Measurements from ENCODE around the gene CGB5.
"Not testable (repeated sequence)": the region's sequence is repeated elsewhere in the genome, so short reads cannot be mapped to it uniquely, and the experiment has no call there.

The CGB5 gene

GRCh38 chr19:49056902-49057596 lies 13.4 kb downstream of the CGB5 start:
- ATAC-seq, DNase-seq: not testable (repeated sequence)

- peak; percentile 56 for DNase-seq
Observed at GRCh38 chr19:49057636-49058234, 14.1 kb downstream of the CGB5 start, which contains the start of gene CGB7. Gene CGB7 (minus strand): TSS chr19:49057749. CDS start chr19:49055375, 2,374 bp downstream.

GRCh38 chr19:49058562-49058961 lies 14.9 kb downstream of the CGB5 start:
- peak; percentile 36 for DNase-seq
- no peak for ATAC-seq

More at GRCh38 chr19:49057636-49058234, 14.1 kb downstream of the CGB5 start, which contains the start of gene CGB7:
- peak; percentile 41 for ATAC-seq

- ATAC-seq (no peak), DNase-seq (no peak)
Observed at GRCh38 chr19:49059053-49059452, 15.4 kb downstream of the CGB5 start.

GRCh38 chr19:49061000-49061399 lies 17.4 kb downstream of the CGB5 start:
- ATAC-seq = no peak

GRCh38 chr19:49061445-49061844 lies 17.8 kb downstream of the CGB5 start:
- DNase-seq = peak; percentile 27
- ATAC-seq = no peak

More at GRCh38 chr19:49061000-49061399, 17.4 kb downstream of the CGB5 start:
- DNase-seq = no peak

GRCh38 chr19:49064029-49064629 lies 20.5 kb downstream of the CGB5 start:
- DNase-seq (no peak), ATAC-seq (no peak)

GRCh38 chr19:49064768-49065611 lies 21.3 kb downstream of the CGB5 start, which contains the start of gene NTF4:
Gene NTF4 (minus strand): TSS chr19:49064818. CDS start chr19:49061997, 2,821 bp downstream.
- DNase-seq = no peak
- ATAC-seq = no peak

GRCh38 chr19:49065905-49066512 lies 22.4 kb downstream of the CGB5 start:
- DNase-seq (no peak), ATAC-seq (no peak)

- ATAC-seq = no peak
- no peak for DNase-seq
Observed at GRCh38 chr19:49067554-49067953, 23.9 kb downstream of the CGB5 start.

- no peak for DNase-seq
- no peak for ATAC-seq
Observed at GRCh38 chr19:49069026-49069425, 25.4 kb downstream of the CGB5 start.

- no peak for DNase-seq
- ATAC-seq = no peak
Observed at GRCh38 chr19:49070416-49070815, 26.8 kb downstream of the CGB5 start.

- DNase-seq = peak; percentile 30
- no peak for ATAC-seq
Observed at GRCh38 chr19:49071860-49072547, 28.4 kb downstream of the CGB5 start.

GRCh38 chr19:49073514-49074378 lies 30.1 kb downstream of the CGB5 start:
- ATAC-seq = no peak

GRCh38 chr19:49074869-49075268 lies 31.2 kb downstream of the CGB5 start:
- not testable (repeated sequence) for DNase-seq, ATAC-seq

More at GRCh38 chr19:49073514-49074378, 30.1 kb downstream of the CGB5 start:
- DNase-seq = peak; percentile 28

GRCh38 chr19:49080392-49080791 lies 36.7 kb downstream of the CGB5 start:
- no peak for ATAC-seq

GRCh38 chr19:49081273-49081672 lies 37.6 kb downstream of the CGB5 start:
- ATAC-seq (no peak), DNase-seq (no peak)

More at GRCh38 chr19:49080392-49080791, 36.7 kb downstream of the CGB5 start:
- DNase-seq = no peak

- DNase-seq = no peak
- no peak for ATAC-seq
Observed at GRCh38 chr19:49084206-49085019, 40.8 kb downstream of the CGB5 start.

Data from stimulated activated naive CD8-positive, alpha-beta T cell treated with anti-CD3 and anti-CD28 coated beads, Interleukin-15, Interleukin-2, amounts not matched to agents 100 U/mL and 50 U/mL, for 24 hours (primary cell).